ENCODE measurements around the gene NECAB3. TPM values are rescaled to one million over a fixed set of nuclear protein-coding genes. Genes with fewer than 3 reads are reported as not detected.

NECAB3 gene
- total and polyA plus RNA-seq, 2 of the 13 experiments (the other 11 are each of a cell fraction or from before 2014, with no cell fraction given), result 61.5 to 65.5 TPM

DNA sequence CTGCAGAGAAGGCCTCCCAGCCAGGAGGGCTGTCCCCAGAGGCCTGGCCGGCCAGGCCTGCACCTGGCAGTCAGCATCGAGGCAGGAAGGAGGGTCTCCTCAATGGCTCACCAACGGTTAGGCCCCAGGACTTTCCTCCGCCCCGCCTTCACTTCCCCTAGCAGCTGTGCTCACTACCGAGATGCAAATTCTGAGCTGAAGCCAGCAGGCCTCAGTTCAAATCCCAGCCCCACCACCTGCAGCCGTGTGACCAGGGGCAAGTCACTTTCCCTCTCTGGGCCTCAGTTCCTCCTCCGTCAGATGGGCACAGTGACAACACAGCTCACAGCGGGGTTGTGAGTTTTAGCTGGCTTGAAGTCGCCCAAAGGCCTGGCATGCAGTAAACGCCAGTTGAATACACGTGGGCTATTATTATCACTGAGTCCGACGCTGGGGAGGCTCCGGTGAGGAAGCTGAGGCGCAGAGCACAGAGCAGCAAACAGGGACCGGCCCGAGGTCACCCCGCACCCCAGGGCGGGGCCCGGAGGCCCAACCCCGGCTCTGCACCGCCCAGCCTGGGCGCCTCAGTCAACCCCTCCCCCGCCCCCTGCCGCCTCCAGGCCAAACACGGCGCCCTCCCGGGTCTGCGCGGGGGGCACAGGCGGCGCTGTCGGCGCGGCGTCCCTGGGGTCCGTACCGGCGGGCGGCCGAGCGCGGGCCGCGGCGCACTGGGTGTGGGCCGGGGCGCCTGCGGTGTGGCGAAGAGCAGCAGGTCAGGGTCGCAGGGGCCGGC is 11.3 kb upstream of the NECAB3 start:
- H3K9ac ChIP-seq (ENCODE audit: insufficient read depth, low read depth, low read length), result peak overlapping the region; percentile 69
- TSS peak; percentile 63 for BruUV-seq (replicated peaks)
- 3% methylated on average over 22 of the region's 53 CpGs for WGBS (ENCODE audit: low lambda C conversion rate)
- H3K4me1 ChIP-seq (ENCODE audit: insufficient read depth, low read length), result peaks cover 59% of the 10 kb centered on the region
- no peak for FAIRE-seq
- H3K4me3 ChIP-seq (replicated peaks in 1 of 3; ENCODE audit: insufficient read depth in 1 of 3, low read depth in 2 of 3, low read length in 3 of 3), result peak overlapping the region; percentile 58 to 82 (median 65)
- H3K4me2 ChIP-seq (ENCODE audit: low read depth, low read length), result peak overlapping the region; percentile 99
- peaks cover 0 to under 1% of the 10 kb centered on the region in 2 experiments; a peak in 1 of 5 replicates for H3K36me3 ChIP-seq (replicated peaks in 1 of 2; ENCODE audit: control insufficient read depth in 1 of 2, insufficient read depth in 2 of 2, low read length in 2 of 2)
- H2AFZ ChIP-seq (ENCODE audit: low read length), result peak overlapping the region; percentile 2
- POLR2A ChIA-PET, result interaction anchor here (1.4 to 2.5 kb wide), 3 partner anchors 11 to 46 kb away, joined by 5 to 17 read pairs (median 14); partner anchors contain the start of genes NECAB3 and ZNF341
- H3K79me2 ChIP-seq (ENCODE audit: insufficient read depth, low read length), result peaks cover 21% of the 10 kb centered on the region
- H4K20me1 ChIP-seq (ENCODE audit: insufficient read depth, low read length), result no peaks in the 10 kb centered on the region
- H3K9me3 ChIP-seq (ENCODE audit: low read length), result no peaks in the 10 kb centered on the region
- intact Hi-C loops (cut with micrococcal nuclease; ENCODE audit: unreplicated experiment) (loop anchor here (1.0 to 5.0 kb wide), 4 partner anchors 11 to 127 kb away; partner anchors contain the start of genes CHMP4B and NECAB3), in situ Hi-C loops (cut with HindIII; ENCODE audit: extremely low pct_ligation_motif_present, low pct_unique_long_range_greater_than_20kb) (no loop called here)
- peak overlapping the region; percentile 56 for H3K27ac ChIP-seq (ENCODE audit: extremely low read length, insufficient read depth, low read length)
- H3K27me3 ChIP-seq (ENCODE audit: control insufficient read depth in 1 of 2, insufficient read depth in 2 of 2, low read length in 2 of 2), result no peaks in the 10 kb centered on the region
- peak; percentile 65 for ATAC-seq
- CTCF ChIA-PET (ENCODE audit: low intra/inter-chr PET ratio, low total read pairs), result no interaction called here
- peak; percentile 71 for DNase-seq (ENCODE audit: low spot score)
- TF ChIP-seq ZBTB20 (CRISPR knock-in tag; IDR thresholded peaks at IDR 0.05; ENCODE audit: borderline replicate concordance, low read depth), result no peak
- TF ChIP-seq ASH2L (IDR thresholded peaks at IDR 0.05; ENCODE audit: insufficient read length, low read depth, low read length), result peak; percentile 49
- no peak for TF ChIP-seq NR3C1 (CRISPR knock-in tag; IDR thresholded peaks at IDR 0.05)
- TF ChIP-seq ZNF441 (CRISPR knock-in tag; IDR thresholded peaks at IDR 0.05; ENCODE audit: borderline replicate concordance), result peak; percentile 63; the same call in 1 of the 2 replicates
- TF ChIP-seq NFYC (CRISPR knock-in tag; IDR thresholded peaks at IDR 0.05), result no peak; the same call in 1 of the 2 replicates
- TF ChIP-seq, protein P1, sequence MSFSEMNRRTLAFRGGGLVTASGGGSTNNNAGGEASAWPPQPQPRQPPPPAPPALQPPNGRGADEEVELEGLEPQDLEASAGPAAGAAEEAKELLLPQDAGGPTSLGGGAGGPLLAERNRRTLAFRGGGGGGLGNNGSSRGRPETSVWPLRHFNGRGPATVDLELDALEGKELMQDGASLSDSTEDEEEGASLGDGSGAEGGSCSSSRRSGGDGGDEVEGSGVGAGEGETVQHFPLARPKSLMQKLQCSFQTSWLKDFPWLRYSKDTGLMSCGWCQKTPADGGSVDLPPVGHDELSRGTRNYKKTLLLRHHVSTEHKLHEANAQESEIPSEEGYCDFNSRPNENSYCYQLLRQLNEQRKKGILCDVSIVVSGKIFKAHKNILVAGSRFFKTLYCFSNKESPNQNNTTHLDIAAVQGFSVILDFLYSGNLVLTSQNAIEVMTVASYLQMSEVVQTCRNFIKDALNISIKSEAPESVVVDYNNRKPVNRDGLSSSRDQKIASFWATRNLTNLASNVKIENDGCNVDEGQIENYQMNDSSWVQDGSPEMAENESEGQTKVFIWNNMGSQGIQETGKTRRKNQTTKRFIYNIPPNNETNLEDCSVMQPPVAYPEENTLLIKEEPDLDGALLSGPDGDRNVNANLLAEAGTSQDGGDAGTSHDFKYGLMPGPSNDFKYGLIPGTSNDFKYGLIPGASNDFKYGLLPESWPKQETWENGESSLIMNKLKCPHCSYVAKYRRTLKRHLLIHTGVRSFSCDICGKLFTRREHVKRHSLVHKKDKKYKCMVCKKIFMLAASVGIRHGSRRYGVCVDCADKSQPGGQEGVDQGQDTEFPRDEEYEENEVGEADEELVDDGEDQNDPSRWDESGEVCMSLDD (CRISPR knock-in tag; IDR thresholded peaks at IDR 0.05; ENCODE audit: borderline replicate concordance), result peak; percentile 90
- no peak for TF ChIP-seq ZNF670 (CRISPR knock-in tag; IDR thresholded peaks at IDR 0.05; ENCODE audit: borderline replicate concordance)
- TF ChIP-seq, protein P2, sequence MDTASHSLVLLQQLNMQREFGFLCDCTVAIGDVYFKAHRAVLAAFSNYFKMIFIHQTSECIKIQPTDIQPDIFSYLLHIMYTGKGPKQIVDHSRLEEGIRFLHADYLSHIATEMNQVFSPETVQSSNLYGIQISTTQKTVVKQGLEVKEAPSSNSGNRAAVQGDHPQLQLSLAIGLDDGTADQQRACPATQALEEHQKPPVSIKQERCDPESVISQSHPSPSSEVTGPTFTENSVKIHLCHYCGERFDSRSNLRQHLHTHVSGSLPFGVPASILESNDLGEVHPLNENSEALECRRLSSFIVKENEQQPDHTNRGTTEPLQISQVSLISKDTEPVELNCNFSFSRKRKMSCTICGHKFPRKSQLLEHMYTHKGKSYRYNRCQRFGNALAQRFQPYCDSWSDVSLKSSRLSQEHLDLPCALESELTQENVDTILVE (CRISPR knock-in tag; IDR thresholded peaks at IDR 0.05), result peak; percentile 18; the same call in 1 of the 2 replicates
- TF ChIP-seq TEAD3 (CRISPR knock-in tag; optimal IDR thresholded peaks at IDR 0.05; ENCODE audit: borderline replicate concordance), result no peak
- TF ChIP-seq GATA4 (IDR thresholded peaks at IDR 0.05; ENCODE audit: borderline replicate concordance, low read depth), result no peak
- TF ChIP-seq, protein P3, sequence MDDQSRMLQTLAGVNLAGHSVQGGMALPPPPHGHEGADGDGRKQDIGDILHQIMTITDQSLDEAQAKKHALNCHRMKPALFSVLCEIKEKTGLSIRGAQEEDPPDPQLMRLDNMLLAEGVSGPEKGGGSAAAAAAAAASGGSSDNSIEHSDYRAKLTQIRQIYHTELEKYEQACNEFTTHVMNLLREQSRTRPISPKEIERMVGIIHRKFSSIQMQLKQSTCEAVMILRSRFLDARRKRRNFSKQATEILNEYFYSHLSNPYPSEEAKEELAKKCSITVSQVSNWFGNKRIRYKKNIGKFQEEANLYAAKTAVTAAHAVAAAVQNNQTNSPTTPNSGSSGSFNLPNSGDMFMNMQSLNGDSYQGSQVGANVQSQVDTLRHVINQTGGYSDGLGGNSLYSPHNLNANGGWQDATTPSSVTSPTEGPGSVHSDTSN (CRISPR knock-in tag; IDR thresholded peaks at IDR 0.05; ENCODE audit: borderline replicate concordance), result peak; percentile 83; the same call in 1 of the 2 replicates
- no peak; the same call in 1 of the 2 replicates for TF ChIP-seq MXD4 (CRISPR knock-in tag; IDR thresholded peaks at IDR 0.05)
- TF ChIP-seq, protein P4, sequence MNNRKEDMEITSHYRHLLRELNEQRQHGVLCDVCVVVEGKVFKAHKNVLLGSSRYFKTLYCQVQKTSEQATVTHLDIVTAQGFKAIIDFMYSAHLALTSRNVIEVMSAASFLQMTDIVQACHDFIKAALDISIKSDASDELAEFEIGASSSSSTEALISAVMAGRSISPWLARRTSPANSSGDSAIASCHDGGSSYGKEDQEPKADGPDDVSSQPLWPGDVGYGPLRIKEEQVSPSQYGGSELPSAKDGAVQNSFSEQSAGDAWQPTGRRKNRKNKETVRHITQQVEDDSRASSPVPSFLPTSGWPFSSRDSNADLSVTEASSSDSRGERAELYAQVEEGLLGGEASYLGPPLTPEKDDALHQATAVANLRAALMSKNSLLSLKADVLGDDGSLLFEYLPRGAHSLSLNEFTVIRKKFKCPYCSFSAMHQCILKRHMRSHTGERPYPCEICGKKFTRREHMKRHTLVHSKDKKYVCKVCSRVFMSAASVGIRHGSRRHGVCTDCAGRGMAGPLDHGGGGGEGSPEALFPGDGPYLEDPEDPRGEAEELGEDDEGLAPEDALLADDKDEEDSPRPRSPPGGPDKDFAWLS (CRISPR knock-in tag; IDR thresholded peaks at IDR 0.05; ENCODE audit: borderline replicate concordance), result no peak
- no peak for TF ChIP-seq TBX3 (IDR thresholded peaks at IDR 0.05; ENCODE audit: borderline replicate concordance)
